OCI-LY1 (cell line): ENCODE data around the gene GPR137B.

Experiments
- CTCF ChIP-seq: fragments of 200-600 bp; sonication (generic), shearing (Covaris generic); IDR thresholded peaks from 2 replicates; pipeline ENCODE4 v1.5.1; 2017; ENCODE audit warnings: mild to moderate bottlenecking, antibody characterized with exemption, low read length, moderate library complexity, mixed read lengths
- EZH2 ChIP-seq: fragments of 200-600 bp; sonication (generic), shearing (Covaris generic); IDR thresholded peaks from 2 replicates; pipeline ENCODE4 v1.8.0; 2017; ENCODE audit warnings: borderline replicate concordance, mixed run types, mild to moderate bottlenecking, antibody characterized with exemption, low read length, moderate library complexity, mixed read lengths

GRCh38 chr1:236207121-236207520 is 64.8 kb downstream of the GPR137B start:
- no peak for TF ChIP-seq CTCF
- no peak for TF ChIP-seq EZH2
